ENCODE measurements around the gene ITPR2. TPM values are rescaled to one million over a fixed set of nuclear protein-coding genes. Genes with fewer than 3 reads are reported as not detected.

The ITPR2 gene
- total and polyA plus RNA-seq, 2 of the 8 experiments (the other 6 are each of a cell fraction or from before 2014, with no cell fraction given): 4.1 to 48.3 TPM

DNA sequence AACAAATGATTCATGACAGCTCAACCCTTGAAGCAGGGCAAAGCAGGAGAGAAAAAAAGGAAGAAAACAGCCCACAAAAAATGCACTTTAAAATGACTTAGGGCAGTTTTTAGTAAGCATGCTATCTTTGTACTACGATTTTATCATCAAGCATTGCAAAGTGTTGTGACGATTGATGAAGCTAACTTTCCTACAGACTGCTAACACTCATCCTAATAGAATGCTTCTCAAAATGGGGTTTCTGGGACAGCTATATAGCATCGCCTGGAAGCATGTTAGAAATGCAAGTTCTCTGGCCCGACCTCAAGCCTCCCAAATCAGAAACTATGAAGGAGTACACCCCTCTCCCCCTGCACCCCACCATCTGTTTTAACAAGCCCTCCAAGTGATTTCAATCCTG, 381.2 kb downstream of the ITPR2 start (continued):
- TF ChIP-seq KDM4A (IDR thresholded peaks at IDR 0.05; ENCODE audit: low read depth, low read length, severe bottlenecking) (no peak), CTBP2 (IDR thresholded peaks at IDR 0.05; ENCODE audit: borderline replicate concordance, insufficient read depth, insufficient read length, low read length) (no peak)
